ENCODE measurements around the gene NUDT3. TPM values are rescaled to one million over a fixed set of nuclear protein-coding genes. Genes with fewer than 3 reads are reported as not detected.
"Not testable (repeated sequence)": the region's sequence is repeated elsewhere in the genome, so short reads cannot be mapped to it uniquely, and the experiment has no call there.

The NUDT3 gene
- total and polyA plus RNA-seq, 4 donors, result 9.0 to 38.5 (median 22.8) TPM

DNA sequence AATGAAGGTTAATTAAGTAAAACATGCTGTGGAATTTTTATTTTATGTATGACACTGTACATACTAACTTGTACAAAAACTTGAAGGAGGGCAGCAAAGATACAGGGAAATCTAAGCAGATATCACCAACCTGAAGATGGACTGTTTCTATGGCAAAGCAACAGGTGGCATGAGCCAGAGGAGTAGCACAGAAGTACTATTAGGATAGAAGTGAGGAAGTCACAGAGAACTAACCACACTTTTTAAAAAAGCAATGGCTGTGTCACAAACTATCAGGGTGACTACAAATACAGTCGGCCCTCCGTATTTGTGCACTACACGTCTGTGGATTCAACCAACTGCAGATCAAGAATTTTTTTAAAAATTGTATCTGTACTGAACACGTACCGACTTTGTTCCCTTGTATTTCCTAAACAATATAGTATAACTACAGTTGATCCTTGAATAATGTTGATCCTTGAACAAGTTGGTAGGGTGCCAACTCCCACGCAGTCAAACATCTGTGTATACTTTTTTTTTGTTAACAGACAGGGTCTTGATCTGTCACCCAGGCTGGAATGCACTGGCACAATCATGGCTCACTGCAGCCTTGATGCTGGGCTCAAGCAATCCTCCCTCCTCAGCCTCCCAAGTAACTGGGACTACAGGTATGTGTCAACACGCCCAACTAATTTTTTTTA is 61.0 kb downstream of the NUDT3 start:
- ATAC-seq (ENCODE audit: insufficient read depth, low FRiP score), result no peak
- no peak overlapping the region for H3K27ac ChIP-seq (ENCODE audit: low read depth in 1 of 2, low read length in 1 of 2)
- H3K4me1 ChIP-seq (ENCODE audit: control insufficient read depth in 5 of 5, insufficient read depth in 5 of 5, low read length in 5 of 5), result peaks cover 0 to 18% (median 0%) of the 10 kb centered on the region in 5 donors
- no peaks in the 10 kb centered on the region for H3K27me3 ChIP-seq (ENCODE audit: control insufficient read depth in 3 of 3, insufficient read depth in 3 of 3, low read length in 2 of 3)
- peaks cover 0 to 10% (median 4%) of the 10 kb centered on the region in 4 donors for H3K36me3 ChIP-seq (ENCODE audit: control insufficient read depth in 4 of 4, insufficient read depth in 4 of 4, low read length in 4 of 4)
- DNase-seq, result no peak
- 59 to 66% methylated on average over 7 of the region's 7 CpGs for WGBS, 2 donors
- H3K9me3 ChIP-seq (ENCODE audit: control insufficient read depth in 4 of 4, insufficient read depth in 3 of 4, low read length in 3 of 4), result no peaks in the 10 kb centered on the region
- H3K4me3 ChIP-seq, result no peak overlapping the region
- no peak for TF ChIP-seq CTCF (IDR thresholded peaks at IDR 0.05; ENCODE audit: control extremely low read depth, extremely low read depth)
- no peak overlapping the region for H3K9ac ChIP-seq (ENCODE audit: insufficient read depth in 1 of 2, low read length in 2 of 2)

- not testable (repeated sequence) for H3K4me3 ChIP-seq; H3K27ac ChIP-seq (ENCODE audit: low read depth in 1 of 2, low read length in 1 of 2); H3K27me3 ChIP-seq (ENCODE audit: control insufficient read depth in 3 of 3, insufficient read depth in 3 of 3, low read length in 2 of 3); H3K9ac ChIP-seq (ENCODE audit: insufficient read depth in 1 of 2, low read length in 2 of 2); H3K9me3 ChIP-seq (ENCODE audit: control insufficient read depth in 4 of 4, insufficient read depth in 3 of 4, low read length in 3 of 4); ATAC-seq (ENCODE audit: insufficient read depth, low FRiP score); H3K36me3 ChIP-seq (ENCODE audit: control insufficient read depth in 4 of 4, insufficient read depth in 4 of 4, low read length in 4 of 4); DNase-seq
- peaks cover 0 to 15% (median 1%) of the 10 kb centered on the region in 5 donors for H3K4me1 ChIP-seq (ENCODE audit: control insufficient read depth in 5 of 5, insufficient read depth in 5 of 5, low read length in 5 of 5)
- 91 to 96% methylated on average over 2 of the region's 3 CpGs for WGBS, 2 donors
Observed at GRCh38 chr6:34329814-34330213, 62.7 kb downstream of the NUDT3 start.

DNA sequence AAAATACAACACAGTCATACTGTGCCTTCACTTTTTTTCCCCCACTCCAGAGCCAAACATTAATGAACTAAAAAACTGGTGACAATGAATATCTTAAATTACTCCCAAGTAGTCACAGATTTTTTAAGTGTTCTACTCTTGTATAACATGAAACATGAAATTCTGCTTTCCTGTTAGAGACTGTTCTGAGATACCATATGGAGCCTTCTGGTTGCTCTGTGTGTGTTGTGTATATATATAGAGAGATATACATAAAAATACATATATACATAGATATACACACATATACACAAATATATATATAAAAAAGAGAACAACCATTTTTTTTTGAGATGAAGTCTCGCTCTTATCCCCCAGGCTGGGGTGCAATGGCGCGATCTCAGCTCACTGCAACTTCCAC is 63.5 kb downstream of the NUDT3 start:
- Histone ChIP-seq H3K27ac (ENCODE audit: low read depth in 1 of 2, low read length in 1 of 2) (no peak overlapping the region), H3K36me3 (ENCODE audit: control insufficient read depth in 4 of 4, insufficient read depth in 4 of 4, low read length in 4 of 4) (peaks cover 0 to 4% (median 1%) of the 10 kb centered on the region in 4 donors), H3K4me3 (no peak overlapping the region), H3K27me3 (ENCODE audit: control insufficient read depth in 3 of 3, insufficient read depth in 3 of 3, low read length in 2 of 3) (no peaks in the 10 kb centered on the region), H3K4me1 (ENCODE audit: control insufficient read depth in 5 of 5, insufficient read depth in 5 of 5, low read length in 5 of 5) (peaks cover 0 to 12% (median 2%) of the 10 kb centered on the region in 5 donors), H3K9ac (ENCODE audit: insufficient read depth in 1 of 2, low read length in 2 of 2) (no peak overlapping the region), H3K9me3 (ENCODE audit: control insufficient read depth in 4 of 4, insufficient read depth in 3 of 4, low read length in 3 of 4) (no peaks in the 10 kb centered on the region)
- DNase-seq, result no peak
- ATAC-seq (ENCODE audit: insufficient read depth, low FRiP score), result no peak
- 99 to 100% methylated on average over 3 of the region's 3 CpGs for WGBS, 2 donors
- no peak for TF ChIP-seq CTCF (IDR thresholded peaks at IDR 0.05; ENCODE audit: control extremely low read depth, extremely low read depth)

DNA sequence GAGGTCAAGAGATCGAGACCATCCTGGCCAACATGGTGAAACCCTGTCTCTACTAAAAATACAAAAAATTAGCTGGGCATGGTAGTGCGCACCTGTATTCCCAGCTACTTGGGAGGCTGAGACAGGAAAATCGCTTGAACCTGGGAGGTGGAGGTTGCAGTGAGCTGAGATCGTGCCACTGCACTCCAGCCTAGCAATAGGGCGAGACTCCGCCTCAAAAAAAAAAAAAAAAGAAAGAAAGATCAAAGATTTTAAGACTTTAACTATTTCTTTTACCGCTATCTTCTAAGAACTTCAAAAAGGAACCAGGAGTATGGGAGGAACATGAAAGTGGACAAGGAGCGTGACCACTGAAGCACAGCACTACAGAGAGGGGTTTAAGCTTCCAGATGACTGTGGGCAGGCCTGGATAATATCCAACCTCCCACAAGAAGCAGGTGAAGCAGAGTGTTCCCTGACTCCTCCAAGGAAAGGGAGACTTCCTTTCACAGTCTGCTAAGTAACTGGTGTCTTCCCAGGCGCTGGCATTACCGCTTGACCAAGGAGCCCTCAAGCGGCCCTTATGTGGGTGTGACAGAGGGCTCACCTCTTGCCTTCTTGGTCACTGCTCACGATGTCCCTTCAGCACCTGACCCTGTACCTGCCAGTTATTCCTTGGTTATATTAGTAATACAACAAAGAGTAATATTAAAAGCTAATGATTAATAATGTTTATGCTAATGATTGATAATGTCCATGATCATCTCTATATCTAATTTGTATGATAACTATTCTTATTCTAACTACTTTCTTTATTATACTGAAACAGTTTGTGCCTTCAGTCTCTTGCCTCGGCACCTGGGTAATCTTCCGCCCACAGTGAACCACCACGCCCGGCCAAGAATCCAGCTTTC is 64.9 kb downstream of the NUDT3 start:
- not testable (repeated sequence) for ATAC-seq (ENCODE audit: insufficient read depth, low FRiP score); H3K9ac ChIP-seq (ENCODE audit: insufficient read depth in 1 of 2, low read length in 2 of 2)

More for the DNA sequence above, 64.9 kb downstream of the NUDT3 start:
- H3K36me3 ChIP-seq (ENCODE audit: control insufficient read depth in 4 of 4, insufficient read depth in 4 of 4, low read length in 4 of 4); H3K27ac ChIP-seq (ENCODE audit: low read depth in 1 of 2, low read length in 1 of 2); DNase-seq; H3K27me3 ChIP-seq (ENCODE audit: control insufficient read depth in 3 of 3, insufficient read depth in 3 of 3, low read length in 2 of 3); H3K4me1 ChIP-seq (ENCODE audit: control insufficient read depth in 5 of 5, insufficient read depth in 5 of 5, low read length in 5 of 5); H3K9me3 ChIP-seq (ENCODE audit: control insufficient read depth in 4 of 4, insufficient read depth in 3 of 4, low read length in 3 of 4); H3K4me3 ChIP-seq: not testable (repeated sequence)
- WGBS, 2 donors, result 94% methylated on average over 16 of the region's 16 CpGs
